Anterior cingulate cortex (tissue), 58 donors: ENCODE measurements around the gene PHLPP1.
A peak's percentile ranks its signal among the peaks of the same experiment; 100 is the strongest.

ENCODE experiments used
- DNase-seq, 58 donors: peaks; one replicate each; lab custom pipeline; 2025; lab: John Stamatoyannopoulos, UW

PHLPP1 gene

DNA sequence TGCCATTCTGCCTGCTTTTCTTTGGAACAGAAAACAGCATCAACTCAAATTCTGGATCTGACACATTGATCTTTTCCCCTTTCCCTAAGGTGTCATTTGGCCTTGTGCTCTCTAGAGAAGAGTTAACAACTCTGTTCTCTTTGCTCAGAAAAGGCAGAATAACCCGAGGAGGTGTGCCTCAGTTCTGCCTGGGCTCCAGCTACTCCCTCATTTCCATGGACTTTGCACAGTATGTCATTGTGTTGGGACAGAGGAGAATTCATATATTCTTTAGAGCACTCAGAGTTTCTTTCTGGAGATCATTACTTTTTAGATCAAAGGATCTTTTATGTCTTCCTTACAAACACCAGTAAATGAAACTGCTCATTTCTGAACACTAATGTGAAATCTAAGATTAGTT lies 249.1 kb downstream of the PHLPP1 start:
- DNase-seq, result peak in 6 of 58 donors; percentile 25 to 64 (median 32)

DNA sequence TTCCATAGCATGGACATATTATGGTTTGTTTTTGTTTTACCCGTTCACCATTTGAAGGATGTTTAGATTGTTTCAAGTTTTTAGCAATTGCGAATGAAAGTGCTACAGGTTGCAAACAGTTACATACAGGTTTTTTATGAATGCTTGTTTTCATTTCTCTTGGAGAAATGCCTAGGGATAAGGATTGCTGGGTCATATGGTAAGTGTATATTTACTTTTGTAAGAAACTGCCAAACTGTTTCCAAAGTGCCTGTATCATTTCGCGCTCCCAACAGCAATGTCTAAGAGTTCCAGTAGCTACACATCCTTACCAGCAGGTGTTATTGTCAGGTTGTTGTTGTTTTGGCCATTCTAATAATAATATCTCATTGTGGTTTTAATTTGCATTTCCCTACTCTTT lies 251.7 kb downstream of the PHLPP1 start:
- no peak for DNase-seq

DNA sequence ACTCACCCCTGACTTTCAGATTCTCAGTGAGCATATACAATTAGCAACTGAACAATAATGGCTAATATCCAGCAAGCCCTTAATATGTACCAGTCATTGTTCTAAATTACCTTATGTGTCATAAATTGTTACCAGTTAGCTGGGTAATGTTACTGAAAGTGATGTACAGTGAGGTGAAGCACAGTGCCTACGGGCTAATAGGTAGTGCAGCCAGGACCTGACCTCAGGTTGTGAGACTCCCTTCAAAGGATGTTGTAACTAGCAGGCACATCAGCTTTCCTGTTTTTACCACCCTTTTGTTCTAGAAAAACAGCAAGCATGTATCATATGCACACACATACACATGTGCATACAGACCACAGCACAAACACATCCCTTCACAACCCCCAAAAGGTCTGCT lies 258.3 kb downstream of the PHLPP1 start:
- no peak for DNase-seq

DNA sequence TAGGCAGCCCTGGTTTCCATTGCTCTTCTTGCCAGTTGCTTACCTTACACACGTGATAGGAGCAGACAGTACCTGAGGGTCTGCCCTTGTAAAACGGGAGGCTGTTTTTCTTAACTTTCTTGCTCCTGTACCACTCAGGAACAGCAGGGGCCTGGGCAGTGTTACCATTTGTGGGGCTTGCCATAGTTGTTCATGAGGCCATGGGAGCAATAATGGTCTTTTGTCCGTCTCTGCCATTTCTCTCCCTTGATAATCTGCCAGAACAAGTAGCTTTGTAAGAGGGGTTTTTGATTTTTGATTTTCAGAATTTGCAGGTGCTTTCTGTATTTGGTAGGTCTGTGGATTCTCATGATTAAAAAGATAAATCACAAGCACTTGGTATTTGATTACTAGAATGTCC lies 259.0 kb downstream of the PHLPP1 start:
- no peak for DNase-seq

DNA sequence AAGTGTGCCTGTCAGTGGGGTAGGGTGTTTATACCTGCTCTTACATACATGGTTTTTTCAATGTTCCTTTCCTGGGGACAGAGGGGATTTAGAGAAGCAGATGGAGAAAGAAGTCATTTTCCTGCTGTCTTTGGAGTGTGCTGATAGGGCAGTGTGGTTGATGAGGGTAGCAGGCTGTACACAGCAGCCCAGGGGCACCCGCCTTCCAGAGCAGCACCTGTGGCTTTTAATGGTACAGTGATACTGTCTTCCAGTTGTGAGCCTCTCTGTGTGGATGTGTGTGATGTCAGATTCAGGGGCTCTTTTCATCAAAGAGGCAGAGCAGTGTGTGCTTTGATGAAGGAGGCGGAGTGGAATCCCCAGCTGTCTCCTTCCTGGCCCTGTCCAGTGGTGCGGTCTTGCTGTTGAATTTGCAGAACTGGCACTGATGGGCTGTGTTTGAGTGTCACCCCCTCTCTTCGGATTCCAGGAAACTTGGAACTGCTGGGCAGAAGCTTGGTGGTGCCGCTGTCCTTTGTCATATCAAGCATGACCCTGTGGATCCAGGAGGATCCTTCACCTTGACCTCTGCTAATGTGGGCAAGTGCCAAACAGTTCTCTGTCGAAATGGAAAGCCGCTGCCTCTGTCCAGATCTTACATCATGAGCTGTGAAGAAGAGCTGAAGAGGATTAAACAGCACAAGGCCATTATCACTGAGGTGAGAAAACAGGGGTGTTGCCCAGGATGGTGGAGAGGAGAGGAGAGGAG lies 259.8 kb downstream of the PHLPP1 start:
- DNase-seq, result peak in 7 of 58 donors; percentile 19 to 55 (median 40)

DNA sequence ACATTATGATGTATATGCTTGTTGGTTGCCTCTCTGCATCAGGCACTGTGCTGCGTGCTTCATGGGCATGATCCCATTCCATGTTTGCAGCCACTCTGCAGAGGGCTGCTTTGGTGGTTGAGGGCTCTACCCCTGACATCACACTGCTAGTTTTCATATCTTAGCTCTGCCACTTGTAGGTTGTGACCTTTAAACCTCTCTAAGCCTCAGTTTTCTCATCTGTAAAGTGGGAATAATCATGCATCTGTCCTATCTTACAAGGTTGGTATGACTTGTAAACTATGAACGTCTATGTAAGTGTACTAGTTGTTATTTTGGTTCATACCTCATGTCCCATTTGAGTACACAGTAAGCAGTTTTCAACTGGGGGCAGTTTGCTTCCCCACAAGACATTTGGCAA lies 260.4 kb downstream of the PHLPP1 start:
- DNase-seq, result no peak

DNA sequence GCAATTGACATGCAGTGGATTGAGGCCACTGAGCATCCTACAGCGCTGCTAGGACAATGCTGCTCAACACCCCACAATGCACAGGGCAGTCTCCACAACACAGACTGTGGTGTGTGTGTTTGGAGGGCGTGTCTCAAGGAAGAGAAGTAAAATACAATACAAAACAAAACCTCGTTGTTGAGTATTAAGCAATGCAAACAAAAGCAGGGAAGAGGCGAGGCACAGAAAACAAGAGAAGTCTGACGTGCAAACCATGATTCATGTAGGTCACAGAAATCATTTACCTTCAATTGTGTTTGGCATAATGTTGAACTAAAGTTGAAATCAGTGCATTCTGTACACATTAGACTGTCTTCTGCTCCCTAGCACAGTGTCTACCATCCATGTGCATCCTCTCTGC lies 260.9 kb downstream of the PHLPP1 start:
- DNase-seq, result peak in 2 of 58 donors; percentile 20 to 21

DNA sequence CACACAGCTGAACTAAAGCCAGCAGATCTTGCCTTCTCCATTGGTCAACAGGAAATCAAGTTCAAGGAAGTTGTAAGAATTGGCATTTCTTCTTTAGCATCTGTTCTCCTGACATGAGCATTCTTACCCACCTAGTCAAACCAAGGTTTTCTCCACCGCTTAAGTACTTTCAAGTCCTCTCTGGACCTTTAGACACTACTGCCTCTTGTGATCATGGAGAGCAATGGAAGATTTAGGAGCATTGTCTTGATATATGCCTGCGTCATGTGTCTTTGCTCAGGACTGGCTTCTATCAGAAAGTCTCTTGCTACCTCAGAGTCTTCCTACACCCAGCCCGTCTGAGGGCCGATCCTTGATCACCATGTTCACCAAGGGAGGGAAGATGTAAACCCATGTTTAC lies 262.2 kb downstream of the PHLPP1 start:
- no peak for DNase-seq

DNA sequence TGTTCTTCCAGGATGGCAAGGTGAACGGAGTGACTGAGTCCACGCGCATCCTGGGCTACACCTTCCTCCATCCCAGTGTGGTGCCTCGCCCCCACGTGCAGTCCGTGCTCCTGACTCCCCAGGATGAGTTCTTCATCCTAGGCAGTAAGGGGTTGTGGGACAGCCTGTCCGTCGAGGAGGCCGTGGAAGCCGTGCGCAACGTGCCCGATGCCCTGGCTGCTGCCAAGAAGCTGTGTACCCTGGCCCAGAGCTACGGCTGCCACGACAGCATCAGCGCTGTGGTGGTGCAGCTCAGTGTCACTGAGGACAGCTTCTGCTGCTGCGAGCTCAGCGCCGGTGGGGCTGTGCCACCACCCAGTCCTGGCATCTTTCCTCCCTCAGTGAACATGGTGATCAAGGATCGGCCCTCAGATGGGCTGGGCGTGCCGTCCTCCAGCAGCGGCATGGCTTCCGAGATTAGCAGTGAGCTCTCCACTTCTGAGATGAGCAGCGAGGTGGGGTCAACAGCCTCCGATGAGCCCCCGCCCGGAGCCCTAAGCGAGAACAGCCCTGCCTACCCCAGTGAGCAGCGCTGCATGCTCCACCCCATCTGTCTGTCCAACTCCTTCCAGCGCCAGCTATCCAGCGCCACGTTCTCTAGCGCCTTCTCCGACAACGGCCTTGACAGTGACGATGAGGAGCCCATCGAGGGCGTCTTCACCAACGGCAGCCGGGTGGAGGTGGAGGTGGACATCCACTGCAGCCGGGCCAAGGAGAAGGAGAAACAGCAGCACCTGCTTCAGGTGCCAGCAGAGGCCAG lies 263.1 kb downstream of the PHLPP1 start:
- peak in 1 of 58 donors; percentile 32 for DNase-seq

DNA sequence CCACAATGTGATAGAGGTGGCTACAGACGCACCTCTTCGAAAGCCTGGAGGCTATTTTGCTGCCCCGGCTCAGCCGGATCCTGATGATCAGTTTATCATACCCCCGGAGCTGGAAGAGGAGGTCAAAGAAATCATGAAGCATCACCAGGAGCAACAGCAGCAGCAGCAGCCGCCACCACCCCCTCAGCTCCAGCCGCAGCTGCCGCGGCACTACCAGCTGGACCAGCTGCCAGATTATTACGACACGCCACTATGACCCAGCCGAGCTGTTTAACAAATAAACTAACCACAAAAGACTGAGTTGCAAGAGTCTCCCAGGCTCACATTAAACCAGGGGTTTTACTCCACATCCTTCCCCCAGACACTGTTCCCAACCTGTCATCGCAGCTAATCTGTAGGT lies 263.8 kb downstream of the PHLPP1 start:
- peak in 44 of 58 donors; percentile 17 to 82 (median 56) for DNase-seq

DNA sequence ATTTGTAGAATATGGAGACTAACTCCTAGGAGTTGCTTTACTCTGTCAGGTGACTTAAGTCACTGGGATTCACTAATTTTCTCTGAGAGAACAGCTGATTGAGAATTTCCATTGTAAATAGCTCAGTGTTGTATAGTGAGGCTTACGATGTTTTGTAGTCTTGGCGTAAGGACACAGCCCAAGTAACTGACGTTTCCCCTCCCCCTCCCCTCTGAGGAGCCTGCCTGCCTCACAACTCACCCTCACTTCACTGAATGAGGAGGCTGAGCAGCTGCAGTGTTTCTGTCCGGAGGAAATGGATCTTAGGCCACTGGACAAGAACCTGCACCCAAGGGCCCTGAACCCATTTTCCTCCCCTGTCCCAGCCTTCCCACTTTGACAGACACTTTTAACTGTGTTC lies 264.6 kb downstream of the PHLPP1 start:
- DNase-seq, result peak in 4 of 58 donors; percentile 21 to 35 (median 29)

DNA sequence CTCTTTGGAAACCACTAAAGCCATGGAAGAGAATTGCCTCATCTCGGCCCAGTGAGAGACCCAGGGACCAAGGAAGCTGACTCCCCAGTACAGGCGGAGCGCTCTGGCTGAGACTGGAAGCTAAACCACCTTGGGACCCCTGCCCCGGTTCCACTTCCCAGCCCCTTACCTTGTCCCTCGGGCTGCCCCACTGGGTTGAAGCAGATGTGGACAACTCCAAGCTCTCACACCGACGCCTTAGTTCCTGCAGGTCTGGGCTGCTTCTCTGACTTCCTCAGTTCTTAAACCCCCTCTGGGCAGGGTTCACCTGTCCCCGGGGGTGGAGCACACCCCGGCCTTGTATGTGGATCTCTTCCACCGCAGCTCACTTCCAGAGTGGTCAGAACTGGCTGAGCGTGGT lies 266.2 kb downstream of the PHLPP1 start:
- no peak for DNase-seq

DNA sequence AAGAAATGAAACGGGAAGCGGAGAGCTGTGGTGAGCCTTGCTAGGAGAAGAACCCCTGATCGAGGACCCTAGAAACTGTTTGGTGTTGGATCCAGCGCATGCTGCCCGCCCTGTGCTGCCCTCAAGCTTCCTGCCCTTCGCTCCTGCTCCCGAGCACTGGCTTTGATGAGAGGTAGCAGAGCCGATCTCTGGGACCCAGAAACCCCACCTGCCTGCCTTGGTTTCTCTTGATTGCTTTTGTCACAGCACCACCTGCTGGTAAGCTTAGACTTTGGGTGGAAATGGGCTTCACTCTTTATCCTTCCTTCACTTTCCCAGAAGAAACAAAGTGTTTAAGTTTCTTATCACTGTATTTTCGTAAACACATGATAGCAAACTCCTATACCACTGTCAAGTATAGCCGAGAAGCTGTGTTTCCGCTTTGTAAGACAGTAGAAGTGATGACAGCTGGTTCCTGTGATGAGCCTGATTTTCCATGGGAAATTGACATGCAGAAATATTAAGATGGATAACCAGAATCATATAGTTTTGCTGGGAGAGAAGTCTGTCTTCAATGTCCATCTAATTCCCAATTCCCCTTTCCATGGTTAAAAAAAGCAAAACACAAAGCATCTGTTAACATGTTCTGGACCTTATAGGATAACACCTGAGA lies 267.4 kb downstream of the PHLPP1 start:
- DNase-seq, result peak in 48 of 58 donors; percentile 18 to 76 (median 47)

DNA sequence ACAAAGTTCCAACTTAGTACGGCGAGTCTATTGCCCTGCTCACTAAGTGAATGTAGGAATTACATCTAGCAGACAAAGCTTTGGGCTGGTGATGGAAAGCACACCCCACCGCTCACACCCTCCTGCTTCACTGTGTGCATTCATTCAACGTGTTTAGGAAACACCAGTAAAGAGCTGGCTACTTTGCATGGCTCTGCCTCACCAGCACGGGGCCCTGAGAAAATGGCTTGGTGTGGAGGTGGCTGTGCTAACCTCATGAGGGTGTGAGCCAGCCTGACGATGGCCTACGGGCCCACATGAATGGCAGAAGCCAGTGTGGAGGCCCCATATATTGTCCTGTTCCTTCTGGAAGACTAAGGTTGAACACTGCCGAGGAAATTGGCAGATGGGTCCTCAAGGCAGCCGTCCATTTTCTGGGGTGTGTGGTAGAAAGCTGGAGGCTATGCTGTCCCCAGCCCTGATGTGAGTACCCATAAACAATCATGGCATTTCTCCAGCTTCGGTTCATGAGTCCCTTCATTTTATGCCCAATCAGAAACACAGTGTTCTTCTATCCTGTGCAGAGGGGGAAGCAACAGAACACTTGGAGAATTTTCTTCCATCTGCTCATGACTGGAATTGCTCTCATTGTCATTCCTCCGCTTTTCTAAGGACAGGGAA lies 269.4 kb downstream of the PHLPP1 start:
- peak in 2 of 58 donors; percentile 11 to 24 for DNase-seq

DNA sequence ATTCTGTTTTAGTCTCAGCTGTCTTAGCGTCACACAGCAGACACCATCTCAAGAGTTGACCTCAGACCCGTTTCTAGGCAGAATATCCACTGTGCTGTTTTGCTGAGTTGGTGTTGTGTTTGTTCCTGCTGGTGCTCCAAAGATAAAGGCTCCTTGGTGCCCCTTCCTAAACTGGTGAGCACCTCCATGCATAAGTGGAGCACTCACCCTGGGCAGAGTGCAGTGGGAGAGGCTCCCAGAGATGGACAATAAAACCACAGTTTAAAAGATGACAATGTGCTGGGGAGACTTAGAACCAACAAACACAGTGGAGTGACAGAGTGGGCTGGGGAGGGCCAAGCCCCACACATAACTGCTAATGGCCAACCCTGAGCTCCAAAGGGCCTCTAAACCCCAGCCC lies 271.1 kb downstream of the PHLPP1 start:
- DNase-seq, result peak in 1 of 58 donors; percentile 30

DNA sequence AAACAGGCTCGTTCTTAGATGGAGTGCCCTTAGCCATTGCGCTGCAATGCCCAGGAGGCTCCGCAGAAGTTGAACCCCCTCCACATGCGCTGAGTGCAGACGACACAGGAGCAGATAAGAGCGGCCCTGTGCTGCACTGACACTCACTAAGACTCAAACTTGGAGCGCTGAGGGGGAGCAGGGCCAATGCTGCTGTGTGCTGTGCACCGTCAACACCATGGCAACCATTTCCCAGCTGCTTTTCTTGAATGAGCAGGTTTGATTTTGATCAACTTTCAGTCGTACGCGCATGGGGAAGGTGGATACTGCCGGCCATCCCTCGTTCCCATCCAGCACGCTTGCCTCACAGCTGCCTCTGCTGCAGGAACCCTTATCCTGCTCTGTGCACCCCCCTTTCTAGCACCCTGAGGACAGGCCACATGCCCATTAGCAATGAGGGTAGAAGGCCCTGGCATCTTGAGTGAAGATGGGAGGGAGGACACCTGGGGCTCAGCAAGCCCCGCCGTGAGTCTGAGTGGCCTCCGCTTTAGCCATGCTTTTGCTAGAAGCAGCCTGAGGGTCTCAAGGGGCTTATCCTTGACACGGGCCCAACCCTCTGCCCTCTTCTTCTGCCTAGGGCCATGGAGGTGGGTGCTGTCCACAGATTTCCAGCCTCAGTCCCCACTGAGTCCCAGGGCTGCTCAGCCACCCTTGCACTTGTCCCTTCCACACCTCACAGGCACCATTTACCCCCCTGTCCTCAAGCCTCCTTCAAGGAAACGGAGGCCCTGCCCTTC lies 271.9 kb downstream of the PHLPP1 start:
- no peak for DNase-seq

DNA sequence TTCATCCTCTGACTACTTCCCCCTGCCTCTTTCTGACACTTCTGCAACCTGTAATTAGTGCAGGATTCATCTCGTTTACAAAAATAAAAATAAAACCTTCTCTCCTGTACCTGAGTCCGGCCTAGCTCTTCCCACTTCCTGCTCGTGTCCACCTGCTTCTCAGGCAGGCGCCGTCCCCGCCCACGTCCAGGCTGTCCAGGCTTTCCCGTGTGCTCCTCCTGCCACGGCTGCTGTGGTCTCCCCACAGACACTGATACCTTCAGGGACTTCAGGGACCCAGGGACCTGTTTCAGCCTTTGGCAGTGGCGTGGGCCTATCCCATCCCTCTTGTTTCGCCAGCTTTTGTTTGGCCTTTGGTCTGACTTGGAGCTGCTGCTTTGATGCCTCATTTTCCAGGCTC lies 272.5 kb downstream of the PHLPP1 start:
- no peak for DNase-seq

DNA sequence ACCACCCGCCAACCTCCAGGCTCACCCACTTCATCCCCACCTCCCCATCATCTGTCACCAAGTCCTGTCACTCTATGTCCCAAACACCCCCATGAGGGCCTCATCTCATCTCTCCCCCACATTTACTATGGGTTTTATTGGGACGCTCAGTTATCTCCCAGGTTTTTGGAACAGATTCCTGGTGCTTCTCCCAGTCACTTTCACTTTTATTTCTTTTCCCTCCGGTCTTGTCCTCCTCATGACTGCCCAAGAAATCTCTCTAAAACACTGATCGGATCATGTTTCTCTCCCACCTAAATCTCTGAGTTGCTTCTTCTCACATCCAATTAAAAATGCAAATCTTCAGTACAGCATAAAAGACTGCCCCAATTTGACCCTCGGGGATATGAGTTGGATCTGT lies 273.1 kb downstream of the PHLPP1 start:
- DNase-seq, result no peak

DNA sequence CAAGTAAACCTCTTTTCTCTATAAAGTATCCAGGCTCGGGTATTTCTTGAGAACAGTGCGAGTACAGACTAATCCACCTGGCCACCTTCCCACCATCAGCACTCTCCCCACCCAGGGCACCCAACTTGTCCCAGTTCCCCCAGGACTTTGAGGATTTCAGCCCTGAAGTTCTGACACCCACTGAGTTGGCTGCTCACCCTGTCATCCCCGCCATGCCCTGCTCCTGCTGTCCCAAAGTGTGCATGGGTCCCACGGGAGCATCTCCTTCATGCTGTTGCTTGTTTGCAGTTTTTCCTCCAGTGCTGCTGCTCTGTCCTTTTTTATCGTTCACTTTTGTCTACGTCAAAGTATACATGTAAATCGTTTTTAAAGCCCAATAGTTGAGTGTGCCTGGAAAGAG lies 273.9 kb downstream of the PHLPP1 start:
- no peak for DNase-seq

DNA sequence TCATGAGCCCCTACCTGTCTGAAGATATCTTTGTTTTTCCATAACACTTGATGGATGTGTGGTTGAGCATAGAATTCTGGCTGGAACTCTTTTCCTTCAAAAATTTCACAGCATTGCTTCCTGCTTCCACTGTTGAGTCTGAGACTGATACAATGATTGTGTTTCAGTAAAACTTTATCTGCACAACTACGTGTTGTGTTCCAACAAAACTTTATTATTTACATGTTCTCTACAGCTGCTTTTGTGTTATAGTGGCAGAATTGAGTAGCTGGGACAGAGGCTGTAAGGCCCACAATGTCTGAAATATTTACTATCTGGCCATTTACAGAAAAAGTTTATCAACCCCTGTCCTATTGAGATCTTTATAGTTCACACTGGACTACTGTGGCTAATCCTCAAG lies 275.3 kb downstream of the PHLPP1 start:
- DNase-seq, result no peak
